Fibroblast of skin of left biceps (primary cell): Measurements from ENCODE around the gene PIK3C2A.

Source experiments
- DNase-seq, 2 experiments: peaks; one replicate each; pipeline ENCODE4 v3.0.0-alpha.2; 2013; ENCODE audit warnings: low read depth in 2 of 2

Gene PIK3C2A

GRCh38 chr11:17159441-17159840 lies 48.3 kb downstream of the PIK3C2A start:
- DNase-seq = no peak
